IMR-90 (cell line): Measurements from ENCODE around the gene SLC5A2. TPM values are rescaled to one million over a fixed set of nuclear protein-coding genes. Genes with fewer than 3 reads are reported as not detected.

Experiments
- polyA plus RNA-seq, 3 experiments: library from polyadenylated mRNA; depleted of rRNA; stranded (reverse); fragments of >200 nt; gene quantifications; 2 replicates each; pipeline ENCODE4 v1.2.3, GENCODE V29; 2012; ENCODE audit warnings: low replicate concordance in 1 of 3
- total RNA-seq: library from RNA; depleted of rRNA; stranded (reverse); fragments of >200 nt; gene quantifications from 2 replicates; pipeline ENCODE4 v1.2.3, GENCODE V29; 2012
- TF ChIP-seq, protein P1 (sequence below): fragments of 150-350 bp; IDR thresholded peaks from 2 replicates; pipeline ENCODE4 v1.6.1; 2017; ENCODE audit warnings: mild to moderate bottlenecking, antibody characterized with exemption, low read length, low read depth

SLC5A2 gene
- total and polyA plus RNA-seq, 2 of the 4 experiments (the other 2 are of a cell fraction), result not detected

GRCh38 chr16:31458073-31458843 is 24.7 kb upstream of the SLC5A2 start (continued):
- TF ChIP-seq, protein P1, sequence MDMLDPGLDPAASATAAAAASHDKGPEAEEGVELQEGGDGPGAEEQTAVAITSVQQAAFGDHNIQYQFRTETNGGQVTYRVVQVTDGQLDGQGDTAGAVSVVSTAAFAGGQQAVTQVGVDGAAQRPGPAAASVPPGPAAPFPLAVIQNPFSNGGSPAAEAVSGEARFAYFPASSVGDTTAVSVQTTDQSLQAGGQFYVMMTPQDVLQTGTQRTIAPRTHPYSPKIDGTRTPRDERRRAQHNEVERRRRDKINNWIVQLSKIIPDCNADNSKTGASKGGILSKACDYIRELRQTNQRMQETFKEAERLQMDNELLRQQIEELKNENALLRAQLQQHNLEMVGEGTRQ, result no peak
